Brain microvascular endothelial cell (primary cell): Measurements from ENCODE around the gene TECPR1.

ENCODE experiments used
- DNase-seq: peaks from one replicate; pipeline ENCODE4 v3.0.0-alpha.2; 2020
- H3K27ac ChIP-seq: fragments of 250-450 bp; sonication (Bioruptor Pico); 2 replicates; pipeline ENCODE4 v1.5.1; 2020; ENCODE audit warnings: mild to moderate bottlenecking, moderate library complexity
- H3K27me3 ChIP-seq: fragments of 250-450 bp; sonication (Bioruptor Pico); replicated peaks from 2 replicates; pipeline ENCODE4 v1.5.1; 2020; ENCODE audit warnings: mild to moderate bottlenecking
- H3K36me3 ChIP-seq: fragments of 250-450 bp; sonication (Bioruptor Pico); replicated peaks from 2 replicates; pipeline ENCODE4 v1.5.1; 2020; ENCODE audit warnings: mild to moderate bottlenecking
- H3K4me3 ChIP-seq: 2 replicates; pipeline ENCODE4 v1.5.1; 2011; ENCODE audit warnings: low read depth, mild to moderate bottlenecking, control low read depth, low read length, moderate library complexity
- in situ Hi-C: cut with HindIII; loops from 2 replicates; pipeline ENCODE4 v1.10.0; 2017; ENCODE audit warnings: low sequenced_read_pairs, low pct_ligation_motif_present
- TF ChIP-seq, protein P1 (sequence below): IDR thresholded peaks from 2 replicates; pipeline ENCODE4 v1.5.1; 2011; ENCODE audit warnings: low read depth, mild to moderate bottlenecking, moderate library complexity, low read length, control low read depth, inconsistent platforms; ENCODE audit errors: missing control alignments

Gene TECPR1

DNA sequence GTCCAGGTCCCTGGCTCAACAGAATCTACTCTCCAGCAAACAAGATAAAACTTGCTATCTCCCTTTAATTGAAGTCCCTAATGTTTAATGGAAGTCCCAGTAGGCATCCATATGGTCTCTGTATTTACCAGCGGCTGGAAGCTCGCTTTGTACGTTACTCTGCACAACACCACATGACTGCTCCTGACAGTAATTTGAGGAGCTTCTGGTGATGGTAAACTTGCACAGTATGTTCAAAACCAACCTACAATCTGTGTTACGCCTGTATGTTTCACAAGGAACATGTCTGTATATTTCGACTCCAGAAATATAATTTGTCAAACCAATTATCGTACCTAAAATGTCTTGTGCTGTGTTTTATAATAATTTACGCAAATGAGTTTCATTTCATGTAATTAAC lies 4.4 kb upstream of the TECPR1 start:
- H3K27ac ChIP-seq: no peak overlapping the region
- in situ Hi-C loops: no loop called here
- H3K36me3 ChIP-seq: peaks cover 6% of the 10 kb centered on the region
- TF ChIP-seq, protein P1, sequence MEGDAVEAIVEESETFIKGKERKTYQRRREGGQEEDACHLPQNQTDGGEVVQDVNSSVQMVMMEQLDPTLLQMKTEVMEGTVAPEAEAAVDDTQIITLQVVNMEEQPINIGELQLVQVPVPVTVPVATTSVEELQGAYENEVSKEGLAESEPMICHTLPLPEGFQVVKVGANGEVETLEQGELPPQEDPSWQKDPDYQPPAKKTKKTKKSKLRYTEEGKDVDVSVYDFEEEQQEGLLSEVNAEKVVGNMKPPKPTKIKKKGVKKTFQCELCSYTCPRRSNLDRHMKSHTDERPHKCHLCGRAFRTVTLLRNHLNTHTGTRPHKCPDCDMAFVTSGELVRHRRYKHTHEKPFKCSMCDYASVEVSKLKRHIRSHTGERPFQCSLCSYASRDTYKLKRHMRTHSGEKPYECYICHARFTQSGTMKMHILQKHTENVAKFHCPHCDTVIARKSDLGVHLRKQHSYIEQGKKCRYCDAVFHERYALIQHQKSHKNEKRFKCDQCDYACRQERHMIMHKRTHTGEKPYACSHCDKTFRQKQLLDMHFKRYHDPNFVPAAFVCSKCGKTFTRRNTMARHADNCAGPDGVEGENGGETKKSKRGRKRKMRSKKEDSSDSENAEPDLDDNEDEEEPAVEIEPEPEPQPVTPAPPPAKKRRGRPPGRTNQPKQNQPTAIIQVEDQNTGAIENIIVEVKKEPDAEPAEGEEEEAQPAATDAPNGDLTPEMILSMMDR: no peak
- no peak for DNase-seq
- no peaks in the 10 kb centered on the region for H3K27me3 ChIP-seq
- no peak overlapping the region for H3K4me3 ChIP-seq

GRCh38 chr7:98254951-98255610 lies 3.0 kb upstream of the TECPR1 start:
- H3K4me3 ChIP-seq: no peak overlapping the region
- TF ChIP-seq, protein P1: no peak
- H3K36me3 ChIP-seq: peaks cover 6% of the 10 kb centered on the region
- no peak for DNase-seq
- no peak overlapping the region for H3K27ac ChIP-seq
- H3K27me3 ChIP-seq: no peaks in the 10 kb centered on the region
- in situ Hi-C loops: no loop called here

GRCh38 chr7:98254516-98254915 lies 2.5 kb upstream of the TECPR1 start:
- in situ Hi-C loops: no loop called here
- Histone ChIP-seq H3K27ac (no peak overlapping the region), H3K36me3 (peaks cover 6% of the 10 kb centered on the region), H3K4me3 (no peak overlapping the region), H3K27me3 (no peaks in the 10 kb centered on the region)
- no peak for DNase-seq
- TF ChIP-seq, protein P1: no peak

GRCh38 chr7:98252425-98253054 lies 508 bp upstream of the TECPR1 start:
- H3K4me3 ChIP-seq: peak overlapping the region; percentile 89
- H3K36me3 ChIP-seq: peaks cover 6% of the 10 kb centered on the region
- H3K27ac ChIP-seq: peak overlapping the region; percentile 56
- no peak for DNase-seq
- TF ChIP-seq, protein P1: peak; percentile 14
- in situ Hi-C loops: no loop called here
- H3K27me3 ChIP-seq: no peaks in the 10 kb centered on the region

DNA sequence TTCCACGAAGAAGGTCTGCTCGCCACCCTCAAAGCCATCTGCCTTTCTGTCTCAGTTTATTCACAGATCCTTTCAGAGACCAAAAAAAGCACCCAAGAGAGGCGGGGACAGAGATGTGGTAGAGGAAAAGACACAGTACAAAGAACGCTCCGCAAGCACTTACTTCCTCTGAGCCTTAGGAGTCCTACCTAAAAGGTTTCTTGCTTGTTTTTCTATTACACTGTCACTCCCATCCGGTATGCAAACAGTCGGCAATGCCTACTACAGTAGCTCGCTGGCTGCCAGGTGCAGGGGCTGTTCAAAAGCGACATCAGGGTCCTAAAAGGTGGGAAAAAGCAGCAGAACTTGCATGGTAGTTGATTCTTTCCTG lies 816 bp downstream of the TECPR1 start:
- Histone ChIP-seq H3K4me3 (peak overlapping the region; percentile 89), H3K36me3 (peaks cover 2% of the 10 kb centered on the region), H3K27me3 (no peaks in the 10 kb centered on the region), H3K27ac (no peak overlapping the region)
- TF ChIP-seq, protein P1: no peak
- DNase-seq: no peak
- in situ Hi-C loops: no loop called here

- no peaks in the 10 kb centered on the region for H3K27me3 ChIP-seq
- H3K4me3 ChIP-seq: no peak overlapping the region
- H3K36me3 ChIP-seq: peaks cover 3% of the 10 kb centered on the region
- in situ Hi-C loops: no loop called here
- TF ChIP-seq, protein P1: no peak
- no peak overlapping the region for H3K27ac ChIP-seq
- no peak for DNase-seq
Observed at GRCh38 chr7:98250789-98251188, 1.2 kb downstream of the TECPR1 start.
